BLaER1 (cell line): Measurements from ENCODE around the gene NDRG3.

Source experiments
- H3K27ac ChIP-seq: shearing (Covaris generic); formaldehyde crosslinking; 2 replicates; pipeline ENCODE4 v1.8.1; 2022
- H3K27me3 ChIP-seq: shearing (Covaris generic); formaldehyde crosslinking; 2 replicates; pipeline ENCODE4 v1.8.1; 2022
- H3K36me3 ChIP-seq: shearing (Covaris generic); formaldehyde crosslinking; 2 replicates; pipeline ENCODE4 v1.8.1; 2022
- H3K4me1 ChIP-seq: shearing (Covaris generic); formaldehyde crosslinking; 2 replicates; pipeline ENCODE4 v1.8.1; 2022
- H3K4me2 ChIP-seq: shearing (Covaris generic); formaldehyde crosslinking; 2 replicates; pipeline ENCODE4 v1.8.1; 2022
- H3K4me3 ChIP-seq: shearing (Covaris generic); formaldehyde crosslinking; 2 replicates; pipeline ENCODE4 v1.8.1; 2022
- H3K9ac ChIP-seq: shearing (Covaris generic); formaldehyde crosslinking; 2 replicates; pipeline ENCODE4 v1.8.1; 2022
- H3K9me3 ChIP-seq: shearing (Covaris generic); formaldehyde crosslinking; 2 replicates; pipeline ENCODE4 v1.8.1; 2022
- H4K20me1 ChIP-seq: shearing (Covaris generic); formaldehyde crosslinking; 2 replicates; pipeline ENCODE4 v1.8.1; 2022
- Cebpa-rat ChIP-seq: shearing (Covaris generic); IDR thresholded peaks from 2 replicates; pipeline ENCODE4 v1.8.1; 2022

Gene NDRG3

GRCh38 chr20:36779656-36780025 lies 33.8 kb upstream of the NDRG3 start:
- peaks cover 29% of the 10 kb centered on the region for H3K4me1 ChIP-seq
- TF ChIP-seq Cebpa-rat, result no peak
- H3K36me3 ChIP-seq, result peaks cover 48% of the 10 kb centered on the region
- no peak overlapping the region for H3K4me2 ChIP-seq
- no peaks in the 10 kb centered on the region for H3K9me3 ChIP-seq
- no peak overlapping the region for H3K27ac ChIP-seq
- no peak overlapping the region for H3K4me3 ChIP-seq
- H4K20me1 ChIP-seq, result peaks cover 38% of the 10 kb centered on the region
- H3K9ac ChIP-seq, result no peak overlapping the region
- H3K27me3 ChIP-seq, result no peaks in the 10 kb centered on the region

- TF ChIP-seq Cebpa-rat, result no peak
- Histone ChIP-seq H3K4me3 (no peak overlapping the region), H3K27ac (no peak overlapping the region), H3K9ac (no peak overlapping the region), H3K36me3 (peaks cover 42% of the 10 kb centered on the region), H3K4me2 (peak overlapping the region; percentile 2; the same call in 1 of the 2 replicates), H3K9me3 (no peaks in the 10 kb centered on the region), H4K20me1 (peaks cover 32% of the 10 kb centered on the region; the same call in 1 of the 2 replicates), H3K27me3 (no peaks in the 10 kb centered on the region), H3K4me1 (peaks cover 35% of the 10 kb centered on the region)
These were observed 33.2 kb upstream of the NDRG3 start for GRCh38 chr20:36778831-36779655.

DNA sequence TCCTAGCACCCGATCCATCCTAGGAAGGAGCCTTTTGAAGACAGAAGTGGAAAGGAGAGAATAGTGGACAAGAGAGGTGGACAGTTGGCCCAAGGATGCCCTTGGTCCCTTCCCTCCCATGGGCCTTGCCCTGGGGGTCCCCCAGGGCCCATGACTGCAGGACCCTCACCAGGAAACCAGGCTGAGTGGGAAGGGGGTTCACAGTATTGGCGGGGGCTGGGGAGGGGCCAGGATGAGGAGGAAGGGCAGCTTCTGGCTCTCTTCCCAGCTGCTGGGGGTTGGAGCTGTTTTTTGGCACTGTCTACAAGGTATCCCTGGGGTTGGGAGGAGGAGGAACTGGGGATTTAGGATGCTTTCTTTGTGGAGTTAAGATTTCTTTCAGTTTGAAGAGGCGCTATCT lies 31.7 kb upstream of the NDRG3 start:
- Histone ChIP-seq H3K36me3 (peaks cover 28% of the 10 kb centered on the region), H3K9me3 (no peaks in the 10 kb centered on the region), H3K27me3 (no peaks in the 10 kb centered on the region), H3K4me1 (peaks cover 41% of the 10 kb centered on the region), H3K4me2 (peak overlapping the region; percentile 52), H3K9ac (peak overlapping the region; percentile 42; the same call in 1 of the 2 replicates), H3K4me3 (no peak overlapping the region), H4K20me1 (peaks cover 17% of the 10 kb centered on the region; the same call in 1 of the 2 replicates), H3K27ac (peak overlapping the region; percentile 35; the same call in 1 of the 2 replicates)
- no peak for TF ChIP-seq Cebpa-rat

DNA sequence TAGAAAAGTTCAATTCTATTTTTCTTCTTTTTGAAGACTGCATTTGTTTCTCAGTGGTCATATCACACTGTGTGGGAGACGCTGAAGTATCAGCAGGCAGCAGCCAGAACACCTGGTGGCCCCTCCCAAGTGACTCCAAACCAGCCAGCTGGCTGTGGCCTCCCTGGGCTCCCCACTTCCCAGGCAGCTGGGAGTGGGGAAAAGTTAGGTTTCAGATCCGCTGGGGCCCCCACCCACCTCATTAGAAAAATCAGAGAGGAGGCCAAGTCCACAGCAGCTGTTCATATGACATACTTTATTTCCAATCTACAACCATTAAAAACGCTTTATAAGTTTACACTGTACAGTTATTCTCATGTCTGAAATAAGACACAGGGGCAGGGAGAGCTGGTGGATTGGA lies 31.3 kb upstream of the NDRG3 start:
- Histone ChIP-seq H3K4me1 (peaks cover 45% of the 10 kb centered on the region), H4K20me1 (peaks cover 13% of the 10 kb centered on the region; the same call in 1 of the 2 replicates), H3K27ac (0 out of 2 replicates have a peak overlapping the region, but pooled peaks have one; percentile 35), H3K4me3 (no peak overlapping the region), H3K4me2 (peak overlapping the region; percentile 52), H3K9me3 (no peaks in the 10 kb centered on the region), H3K27me3 (no peaks in the 10 kb centered on the region), H3K9ac (peak overlapping the region; percentile 42; the same call in 1 of the 2 replicates), H3K36me3 (peaks cover 24% of the 10 kb centered on the region)
- TF ChIP-seq Cebpa-rat, result no peak

DNA sequence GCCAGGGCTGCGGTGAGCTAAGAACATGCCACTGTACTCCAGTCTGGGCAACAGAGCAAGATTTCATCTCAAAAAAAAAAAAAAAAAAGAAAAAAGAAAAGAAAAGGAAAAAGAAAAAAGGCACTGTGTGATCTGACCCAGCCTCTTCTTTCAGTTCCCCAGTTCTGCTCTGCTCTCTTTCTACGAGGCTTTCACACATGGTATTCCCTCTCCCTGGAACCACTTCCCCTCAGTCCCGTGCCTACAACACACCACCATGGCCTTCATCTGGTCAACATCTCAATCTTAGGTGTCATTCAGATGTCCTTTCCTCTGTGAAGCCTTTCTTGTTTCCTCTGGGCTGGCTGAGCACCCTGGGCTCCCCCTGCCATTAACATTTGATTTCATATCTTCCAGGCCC lies 29.9 kb upstream of the NDRG3 start:
- H3K9me3 ChIP-seq, result no peaks in the 10 kb centered on the region
- no peak overlapping the region for H3K4me2 ChIP-seq
- no peak overlapping the region for H3K27ac ChIP-seq
- no peak overlapping the region for H3K4me3 ChIP-seq
- peaks cover 19% of the 10 kb centered on the region for H3K36me3 ChIP-seq
- TF ChIP-seq Cebpa-rat, result no peak
- H3K27me3 ChIP-seq, result no peaks in the 10 kb centered on the region
- H3K4me1 ChIP-seq, result peaks cover 56% of the 10 kb centered on the region
- H3K9ac ChIP-seq, result no peak overlapping the region; the same call in 1 of the 2 replicates
- H4K20me1 ChIP-seq, result peaks cover 8% of the 10 kb centered on the region; the same call in 1 of the 2 replicates

- Histone ChIP-seq H4K20me1 (peaks cover 8% of the 10 kb centered on the region; the same call in 1 of the 2 replicates), H3K9me3 (no peaks in the 10 kb centered on the region), H3K4me3 (no peak overlapping the region), H3K4me1 (peaks cover 63% of the 10 kb centered on the region), H3K4me2 (no peak overlapping the region), H3K27me3 (no peaks in the 10 kb centered on the region), H3K27ac (no peak overlapping the region), H3K9ac (no peak overlapping the region), H3K36me3 (peaks cover 19% of the 10 kb centered on the region)
- TF ChIP-seq Cebpa-rat, result no peak
These were observed 29.3 kb upstream of the NDRG3 start for GRCh38 chr20:36775196-36775595.

GRCh38 chr20:36773597-36774390 lies 27.9 kb upstream of the NDRG3 start, which contains the start of gene DSN1:
Gene DSN1 (minus strand): TSS chr20:36773763. CDS start chr20:36771458, 2,305 bp downstream.
- peak within 1 kb of the TSS; percentile 87 for H3K4me3 ChIP-seq
- H3K36me3 ChIP-seq, result peaks cover 22% of the 10 kb centered on the region
- H3K9me3 ChIP-seq, result no peaks in the 10 kb centered on the region
- H3K9ac ChIP-seq, result peak within 1 kb of the TSS; percentile 96
- peak within 1 kb of the TSS; percentile 87 for H3K27ac ChIP-seq
- H4K20me1 ChIP-seq, result peaks cover 8% of the 10 kb centered on the region; the same call in 1 of the 2 replicates
- H3K4me2 ChIP-seq, result peak within 1 kb of the TSS; percentile 99
- TF ChIP-seq Cebpa-rat, result no peak
- H3K4me1 ChIP-seq, result peaks cover 61% of the 10 kb centered on the region
- H3K27me3 ChIP-seq, result no peaks in the 10 kb centered on the region

DNA sequence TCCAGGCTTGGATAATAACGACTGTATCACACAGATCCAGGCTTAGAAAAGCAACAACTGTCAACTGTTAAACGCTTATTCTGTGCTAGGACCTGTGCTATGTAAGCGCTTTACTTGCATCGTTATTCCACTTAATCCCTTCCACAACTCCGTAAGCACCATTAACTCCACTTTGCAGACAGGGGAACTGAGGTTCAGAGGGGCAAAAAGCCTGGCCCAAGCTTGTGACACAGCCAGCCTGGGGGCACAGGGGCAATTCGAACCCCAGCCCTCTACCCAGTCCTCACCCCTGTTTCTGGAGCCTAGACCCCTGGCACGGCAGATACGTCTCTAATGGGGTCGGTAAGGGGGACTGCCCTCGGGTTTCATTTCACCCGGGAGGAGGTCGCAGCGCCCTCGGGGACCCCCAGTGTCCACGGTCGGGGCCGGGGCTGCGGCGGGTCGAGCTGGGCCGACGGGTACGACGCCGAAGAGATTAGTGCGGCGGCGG lies 27.3 kb upstream of the NDRG3 start:
- Histone ChIP-seq H3K27me3 (no peaks in the 10 kb centered on the region), H3K9me3 (no peaks in the 10 kb centered on the region), H3K4me3 (peak overlapping the region; percentile 87), H3K36me3 (peaks cover 27% of the 10 kb centered on the region), H3K9ac (peak overlapping the region; percentile 96), H3K4me2 (peak overlapping the region; percentile 99), H4K20me1 (peaks cover 8% of the 10 kb centered on the region; the same call in 1 of the 2 replicates), H3K4me1 (peaks cover 55% of the 10 kb centered on the region), H3K27ac (peak overlapping the region; percentile 87)
- TF ChIP-seq Cebpa-rat, result no peak

DNA sequence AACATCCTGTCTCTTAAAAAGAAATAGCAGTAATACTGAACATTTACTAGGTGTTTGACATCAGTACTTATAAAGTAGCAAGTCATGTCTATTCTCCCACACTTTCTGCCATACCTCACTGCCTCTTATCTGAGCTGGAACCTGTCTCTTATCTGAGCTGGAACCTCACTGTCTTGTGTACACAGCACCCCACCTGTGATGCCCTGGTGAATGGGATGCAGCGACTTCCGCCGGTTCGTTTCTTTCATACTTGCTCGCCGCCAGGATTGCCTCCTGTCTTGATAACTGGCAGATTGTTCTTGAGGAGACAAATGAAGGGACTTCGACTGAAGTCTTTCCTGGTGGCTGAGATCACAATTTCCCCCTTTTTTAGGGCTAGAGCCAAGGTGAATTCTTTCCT lies 24.8 kb upstream of the NDRG3 start:
- TF ChIP-seq Cebpa-rat, result no peak
- Histone ChIP-seq H3K27me3 (no peaks in the 10 kb centered on the region), H3K27ac (no peak overlapping the region), H3K4me2 (no peak overlapping the region), H4K20me1 (no peaks in the 10 kb centered on the region), H3K4me3 (no peak overlapping the region), H3K4me1 (peaks cover 39% of the 10 kb centered on the region), H3K9ac (peak overlapping the region; percentile 55; the same call in 1 of the 2 replicates), H3K9me3 (no peaks in the 10 kb centered on the region), H3K36me3 (peaks cover 50% of the 10 kb centered on the region)
